Endothelial cell of umbilical vein (primary cell): Measurements from ENCODE around the gene XPNPEP2. TPM values are rescaled to one million over a fixed set of nuclear protein-coding genes. Genes with fewer than 3 reads are reported as not detected.

ENCODE experiments used
- BruUV-seq: library from RNA; stranded (reverse); fragments of 400-500 nt; replicated peaks from 2 replicates; lab custom pipeline; 2021; lab: Mats Ljungman, UMichigan
- CTCF ChIA-PET: fragments of 300-600, 350-600 bp; sonication (Branson Sonifier 250); formaldehyde crosslinking; loops from one replicate; lab custom pipeline; 2021; ENCODE audit warnings: antibody characterized with exemption, inconsistent platforms; lab: Charles Lee
- POLR2A ChIA-PET: fragments of 300-600, 350-600 bp; sonication (Branson Sonifier 250); formaldehyde crosslinking; loops from one replicate; lab custom pipeline; 2021; ENCODE audit warnings: antibody characterized with exemption, inconsistent platforms; lab: Charles Lee
- DNase-seq: peaks from one replicate; pipeline ENCODE4 v3.0.0-alpha.2; 2011; ENCODE audit warnings: low read depth, low spot score
- FAIRE-seq: peaks from 2 replicates; lab custom pipeline; 2011; peaks lifted over from hg19 to GRCh38; lab: Jason Lieb, UNC
- H2AFZ ChIP-seq: 2 replicates; pipeline ENCODE4 v1.6.0; 2012; ENCODE audit warnings: low read depth, low read length, control low read depth, inconsistent platforms
- H3K27ac ChIP-seq: 2 replicates; pipeline ENCODE4 v1.5.1; 2011; ENCODE audit warnings: low read depth, mild to moderate bottlenecking, control low read depth, low read length, moderate library complexity; ENCODE audit not compliant: insufficient read depth
- H3K27me3 ChIP-seq, 2 experiments: 2 replicates each; pipeline versions ENCODE4 v1.6.0 to v1.6.1; 2011; ENCODE audit warnings: low read length in 2 of 2, mixed read lengths in 1 of 2; ENCODE audit not compliant: control insufficient read depth in 2 of 2, insufficient read depth in 2 of 2
- H3K36me3 ChIP-seq, 2 experiments: 2 replicates in 1 of 2; 3 replicates in 1 of 2; pipeline ENCODE4 v1.5.1; 2011; ENCODE audit warnings: low read length in 2 of 2, mild to moderate bottlenecking in 1 of 2, moderate library complexity in 1 of 2; ENCODE audit not compliant: control insufficient read depth in 2 of 2, insufficient read depth in 2 of 2; ENCODE audit errors: extremely low read depth in 1 of 2
- H3K4me1 ChIP-seq: 3 replicates; pipeline ENCODE4 v1.5.1; 2011; ENCODE audit warnings: mild to moderate bottlenecking, low read length; ENCODE audit not compliant: control insufficient read depth, insufficient read depth; ENCODE audit errors: extremely low read depth
- H3K4me2 ChIP-seq: 2 replicates; pipeline ENCODE4 v1.6.1; 2011; ENCODE audit warnings: low read length, control low read depth, mixed read lengths; ENCODE audit not compliant: insufficient read depth
- H3K4me3 ChIP-seq, 3 experiments: fragments of 200-600 bp in 1 of 3; sonication (generic), shearing (Covaris generic) in 1 of 3; replicated peaks in 1 of 3; 2 replicates each; pipeline ENCODE4 v1.5.1; 2011 to 2016; ENCODE audit warnings: control low read depth in 3 of 3, low read length in 3 of 3, mild to moderate bottlenecking in 2 of 3, inconsistent platforms in 1 of 3, low read depth in 1 of 3, moderate library complexity in 1 of 3; ENCODE audit not compliant: insufficient read depth in 1 of 3
- H3K79me2 ChIP-seq: 2 replicates; pipeline ENCODE4 v1.6.0; 2012; ENCODE audit warnings: low read length, inconsistent platforms; ENCODE audit not compliant: control insufficient read depth, insufficient read depth
- H3K9ac ChIP-seq: replicated peaks from 2 replicates; pipeline ENCODE3; 2011; ENCODE audit warnings: low read length, control low read depth; ENCODE audit not compliant: insufficient read depth; ENCODE audit errors: extremely low read depth
- H3K9me1 ChIP-seq: replicated peaks from 3 replicates; pipeline ENCODE4 v1.6.0; 2011; ENCODE audit warnings: mild to moderate bottlenecking, low read length; ENCODE audit not compliant: control insufficient read depth, insufficient read depth; ENCODE audit errors: extremely low read depth
- H3K9me3 ChIP-seq: replicated peaks from 2 replicates; pipeline ENCODE4 v1.5.1; 2012; ENCODE audit warnings: low read length, inconsistent platforms; ENCODE audit not compliant: control insufficient read depth, insufficient read depth
- H4K20me1 ChIP-seq: replicated peaks from 2 replicates; pipeline ENCODE3; 2011; ENCODE audit warnings: mild to moderate bottlenecking, low read length; ENCODE audit not compliant: control insufficient read depth, insufficient read depth; ENCODE audit errors: extremely low read depth
- CTCF ChIP-seq, 2 donors: IDR thresholded peaks; 1 replicate in 1 of 2; 2 replicates in 1 of 2; pipeline ENCODE4 v1.5.1; 2011; ENCODE audit warnings: low read length in 2 of 2, mild to moderate bottlenecking in 2 of 2, moderate library complexity in 2 of 2, control low read depth in 1 of 2, inconsistent platforms in 1 of 2, low read depth in 1 of 2; ENCODE audit not compliant: insufficient read depth in 1 of 2; ENCODE audit errors: extremely low read depth in 1 of 2
- EZH2 ChIP-seq: IDR thresholded peaks from 2 replicates; pipeline ENCODE4 v1.6.1; 2012; ENCODE audit warnings: borderline replicate concordance, low read depth, mild to moderate bottlenecking, moderate library complexity, low read length, inconsistent platforms; ENCODE audit not compliant: severe bottlenecking
- FOS ChIP-seq: IDR thresholded peaks from 2 replicates; pipeline ENCODE4 v1.6.1; 2011; ENCODE audit warnings: mild to moderate bottlenecking, low read length, moderate library complexity, borderline replicate concordance; ENCODE audit not compliant: insufficient read depth
- GATA2 ChIP-seq: IDR thresholded peaks from 2 replicates; pipeline ENCODE4 v1.7.0; 2011; ENCODE audit warnings: low read depth, mild to moderate bottlenecking, moderate library complexity, mixed read lengths, low read length; ENCODE audit not compliant: insufficient read length, insufficient read depth
- JUN ChIP-seq: IDR thresholded peaks from 2 replicates; pipeline ENCODE4 v1.6.1; 2011; ENCODE audit warnings: borderline replicate concordance, low read depth; ENCODE audit not compliant: insufficient read length, insufficient read depth
- MAX ChIP-seq: IDR thresholded peaks from 2 replicates; pipeline ENCODE4 v1.6.1; 2011; ENCODE audit not compliant: insufficient read depth, insufficient read length
- MYC ChIP-seq: IDR thresholded peaks from one replicate; pipeline ENCODE4 v1.6.1; 2011; ENCODE audit warnings: mild to moderate bottlenecking, low read depth, low read length
- POLR2A ChIP-seq: IDR thresholded peaks from 2 replicates; pipeline ENCODE4 v1.6.1; 2012; ENCODE audit warnings: low read depth, mild to moderate bottlenecking, control low read depth, low read length
- POLR2AphosphoS5 ChIP-seq: IDR thresholded peaks from 2 replicates; pipeline ENCODE4 v1.6.1; 2012; ENCODE audit warnings: low read depth, mild to moderate bottlenecking, control low read depth, low read length, moderate library complexity; ENCODE audit not compliant: insufficient read depth
- dilution Hi-C: fragments of 300-500 bp; cut with MboI; formaldehyde crosslinking; loops from one replicate; pipeline ENCODE4 v1.15.0; 2019; ENCODE audit warnings: low sequenced_read_pairs; ENCODE audit not compliant: extremely low pct_ligation_motif_present
- intact Hi-C: fragments of 100-400 bp; cut with micrococcal nuclease; formaldehyde crosslinking; loops from one replicate; pipeline ENCODE4 v1.10.0; 2022
- polyA plus RNA-seq, 4 experiments: library from polyadenylated mRNA; depleted of rRNA in 3 of 4; stranded (reverse) in 3 of 4; unstranded in 1 of 4; fragments of >200 nt; gene quantifications; 2 replicates each; pipeline versions ENCODE4 v1.2.1 to v1.2.3, GENCODE V29; 2011 to 2012; ENCODE audit warnings: missing spikeins in 1 of 4
- total RNA-seq: library from RNA; stranded (reverse); gene quantifications from 2 replicates; pipeline ENCODE4 v1.2.3, GENCODE V29; 2021

The XPNPEP2 gene
- total and polyA plus RNA-seq, 2 donors (not counting 3 experiments of a cell fraction or from before 2014, with no cell fraction given) = 0.04 TPM; not detected in 1

GRCh38 chrX:129696463-129697155 is 42.2 kb upstream of the XPNPEP2 start:
- no peaks in the 10 kb centered on the region for H3K79me2 ChIP-seq
- FAIRE-seq (no peak), DNase-seq (no peak)
- H2AFZ ChIP-seq = no peak overlapping the region
- no peaks in the 10 kb centered on the region for H3K9me3 ChIP-seq
- H3K36me3 ChIP-seq = no peaks in the 10 kb centered on the region
- H3K27me3 ChIP-seq = no peaks in the 10 kb centered on the region
- no peak overlapping the region for H3K4me3 ChIP-seq
- no peak overlapping the region for H3K4me2 ChIP-seq
- dilution Hi-C loops (no loop called here), intact Hi-C loops (no loop called here)
- no peaks in the 10 kb centered on the region for H3K9me1 ChIP-seq
- H3K4me1 ChIP-seq = no peaks in the 10 kb centered on the region
- H4K20me1 ChIP-seq = no peaks in the 10 kb centered on the region
- TF ChIP-seq EZH2 (no peak), MAX (no peak)
- BruUV-seq = no TSS peak
- no peak overlapping the region for H3K9ac ChIP-seq
- CTCF ChIA-PET = no interaction called here
- H3K27ac ChIP-seq = no peak overlapping the region
- POLR2A ChIA-PET = no interaction called here

GRCh38 chrX:129697204-129697829 is 41.5 kb upstream of the XPNPEP2 start:
- Histone ChIP-seq H3K36me3 (no peaks in the 10 kb centered on the region), H3K9me3 (no peaks in the 10 kb centered on the region), H3K4me1 (no peaks in the 10 kb centered on the region), H4K20me1 (no peaks in the 10 kb centered on the region), H3K4me3 (no peak overlapping the region), H2AFZ (no peak overlapping the region), H3K9ac (no peak overlapping the region), H3K9me1 (no peaks in the 10 kb centered on the region), H3K79me2 (no peaks in the 10 kb centered on the region), H3K27me3 (no peaks in the 10 kb centered on the region), H3K27ac (no peak overlapping the region), H3K4me2 (no peak overlapping the region)
- no TSS peak for BruUV-seq
- intact Hi-C loops = no loop called here
- no peak for TF ChIP-seq POLR2AphosphoS5
- no peak for TF ChIP-seq JUN
- TF ChIP-seq MYC = no peak
- TF ChIP-seq CTCF (IDR thresholded peaks at IDR 0.05; ENCODE audit: extremely low read depth in 1 of 2, insufficient read depth in 1 of 2, low read depth in 1 of 2, low read length in 2 of 2) = no peak
- TF ChIP-seq FOS = no peak
- no peak for TF ChIP-seq POLR2A
- no peak for TF ChIP-seq EZH2
- TF ChIP-seq MAX = no peak
- no peak for TF ChIP-seq GATA2
- ChIA-PET CTCF (no interaction called here), POLR2A (no interaction called here)
- DNase-seq (no peak), FAIRE-seq (no peak)
- dilution Hi-C loops = no loop called here
